Gastrocnemius medialis (tissue), 4 donors: ENCODE measurements around the gene KPNA3. TPM values are rescaled to one million over a fixed set of nuclear protein-coding genes. Genes with fewer than 3 reads are reported as not detected.

Source experiments
- ATAC-seq, 2 donors: fragments of 150-250 bp; one replicate each; pipeline ENCODE4 v1.9.1; 2016
- DNase-seq, 2 donors: peaks; one replicate each; pipeline ENCODE4 v3.0.0-alpha.2; 2019
- H3K27ac ChIP-seq, 4 donors: fragments of 200-600 bp; sonication (generic); 1 replicate in 1 of 4; 2 replicates in 3 of 4; pipeline ENCODE4 v1.5.1; 2016 to 2018; ENCODE audit warnings: mild to moderate bottlenecking in 2 of 4, moderate library complexity in 1 of 4
- H3K27me3 ChIP-seq, 3 donors: fragments of 200-600 bp; sonication (generic) in 2 of 3; 1 replicate in 1 of 3; 2 replicates in 2 of 3; pipeline versions ENCODE4 v1.5.1 to v1.6.0; 2016 to 2019; ENCODE audit warnings: mild to moderate bottlenecking in 1 of 3, moderate library complexity in 1 of 3
- H3K36me3 ChIP-seq, 2 donors: fragments of 200-600 bp; sonication (generic) in 1 of 2; one replicate each; pipeline ENCODE4 v1.5.1; 2017 to 2018
- H3K4me1 ChIP-seq, 2 donors: fragments of 200-600 bp; sonication (generic) in 1 of 2; one replicate each; pipeline ENCODE4 v1.5.1; 2016 to 2017; ENCODE audit warnings: mild to moderate bottlenecking in 2 of 2
- H3K4me3 ChIP-seq, 4 donors: fragments of 200-600 bp; sonication (generic) in 3 of 4; 1 replicate in 1 of 4; 2 replicates in 3 of 4; pipeline ENCODE4 v1.5.1; 2016 to 2019; ENCODE audit warnings: mild to moderate bottlenecking in 2 of 4
- H3K9me3 ChIP-seq, 3 donors: fragments of 200-600 bp; sonication (generic) in 2 of 3; 1 replicate in 1 of 3; 2 replicates in 2 of 3; pipeline ENCODE4 v1.5.1; 2016 to 2019
- CTCF ChIP-seq, 5 experiments: fragments of 450-650 bp in 3 of 5; fragments of 200-600 bp in 2 of 5; sonication (generic) in 2 of 5; IDR thresholded peaks in 4 of 5; conservative IDR thresholded peaks in 1 of 5; 1 replicate in 4 of 5; 2 replicates in 1 of 5; pipeline ENCODE4 v1.5.1; 2016 to 2019; ENCODE audit warnings: antibody characterized with exemption in 5 of 5, mild to moderate bottlenecking in 3 of 5, moderate library complexity in 3 of 5
- POLR2A ChIP-seq, 2 donors: fragments of 450-650 bp; IDR thresholded peaks; one replicate each; pipeline ENCODE4 v1.6.1; 2017; ENCODE audit warnings: antibody characterized with exemption in 2 of 2, mild to moderate bottlenecking in 2 of 2, moderate library complexity in 2 of 2
- in situ Hi-C, 4 donors: fragments of 200-750 bp; cut with MboI; loops; one replicate each; pipeline versions ENCODE4 v1.15.0 to v1.8.0; 2017; ENCODE audit warnings: low sequenced_read_pairs in 4 of 4
- intact Hi-C: fragments of 100-400 bp; cut with DNase I; formaldehyde crosslinking; loops from one replicate; pipeline ENCODE4 v1.15.1; 2023; ENCODE audit warnings: low total_unique reads
- total RNA-seq, 4 donors: library from RNA; depleted of rRNA; stranded (reverse); fragments of >200 nt; gene quantifications; one replicate each; pipeline versions ENCODE4 v1.1.0 to v1.2.3, GENCODE V29; 2016

KPNA3 gene
- total RNA-seq, 4 donors from 2014 or later: 73.3 to 154 (median 113) TPM

DNA sequence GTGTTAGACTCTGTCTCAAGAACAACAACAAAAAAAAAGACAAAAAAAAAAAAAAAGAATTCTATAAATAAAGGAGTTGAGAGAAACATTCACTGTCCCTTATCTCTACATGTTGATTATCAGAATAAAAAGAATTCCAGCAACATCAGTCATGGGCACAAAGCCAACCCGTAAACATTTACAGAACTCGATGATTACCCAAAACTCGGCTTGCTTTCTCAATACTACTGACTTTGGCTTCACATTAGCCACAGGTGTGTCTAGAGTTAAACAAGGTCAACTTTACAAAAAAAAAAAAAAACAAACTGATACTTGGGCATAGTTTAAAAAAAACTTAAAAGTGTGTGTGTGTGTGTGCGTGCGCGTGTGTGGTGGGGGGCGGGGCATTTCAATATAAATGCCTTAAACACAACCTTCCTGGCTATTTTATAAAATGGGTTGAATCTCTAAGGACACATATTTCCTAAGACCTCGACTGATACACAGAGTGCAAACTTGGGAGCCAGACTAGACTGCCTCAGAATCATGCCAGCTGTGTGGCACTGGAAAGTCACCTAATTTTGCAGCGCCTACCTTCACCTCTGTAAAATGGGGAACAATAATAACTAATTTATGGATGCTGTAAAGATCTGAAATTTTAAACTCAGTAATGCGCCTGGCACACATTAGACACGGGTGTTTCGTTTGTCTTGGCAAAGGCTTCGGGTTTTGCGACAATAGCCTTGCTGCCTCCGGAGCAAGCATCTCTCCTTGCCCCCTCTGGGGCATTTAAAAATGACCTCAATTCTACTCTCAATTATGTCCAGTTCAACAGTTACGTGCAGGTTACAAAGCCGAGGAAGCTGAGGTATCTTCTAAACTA, 102.1 kb downstream of the KPNA3 start:
- Histone ChIP-seq H3K27me3 (no peaks in the 10 kb centered on the region), H3K27ac (peak overlapping the region; percentile 76 to 89 (median 84)), H3K4me3 (peak overlapping the region; percentile 63 to 81 (median 72)), H3K9me3 (no peaks in the 10 kb centered on the region), H3K4me1 (peaks cover 13 to 15% of the 10 kb centered on the region in 2 donors), H3K36me3 (peaks cover 0 to 10% of the 10 kb centered on the region in 2 donors)
- peak; percentile 17 to 25 for ATAC-seq
- TF ChIP-seq CTCF (IDR thresholded peaks at IDR 0.05 in 4 of 5, conservative IDR thresholded peaks at IDR 0.05 in 1 of 5): no peak
- TF ChIP-seq POLR2A (IDR thresholded peaks at IDR 0.05): no peak
- in situ Hi-C loops: loop anchor here in 2 of 4 donors (10.0 kb wide), 2 partner anchors 94 to 104 kb away; partner anchors contain the start of gene KPNA3 (in 1 of the 2)
- DNase-seq: no peak
- intact Hi-C loops: loop anchor here (2.0 to 5.0 kb wide), 2 partner anchors 38 to 42 kb away; no protein-coding TSS in a partner anchor

- in situ Hi-C loops: no loop called here
These were observed 109.0 kb downstream of the KPNA3 start for GRCh38 chr13:49683489-49683888.

GRCh38 chr13:49681842-49682435, 110.5 kb downstream of the KPNA3 start:
- Histone ChIP-seq H3K4me1 (no peaks in the 10 kb centered on the region), H3K27ac (no peak overlapping the region), H3K36me3 (no peaks in the 10 kb centered on the region), H3K27me3 (no peaks in the 10 kb centered on the region), H3K9me3 (no peaks in the 10 kb centered on the region), H3K4me3 (no peak overlapping the region)
- TF ChIP-seq CTCF (IDR thresholded peaks at IDR 0.05 in 4 of 5, conservative IDR thresholded peaks at IDR 0.05 in 1 of 5) (no peak), POLR2A (IDR thresholded peaks at IDR 0.05) (no peak)
- ATAC-seq (no peak), DNase-seq (no peak)
- intact Hi-C loops: no loop called here
- in situ Hi-C loops: no loop called here

More at GRCh38 chr13:49683489-49683888, 109.0 kb downstream of the KPNA3 start:
- H3K36me3 ChIP-seq: peaks cover 0 to 10% of the 10 kb centered on the region in 2 donors
- no peak overlapping the region for H3K27ac ChIP-seq
- no peaks in the 10 kb centered on the region for H3K4me1 ChIP-seq
- H3K9me3 ChIP-seq: no peaks in the 10 kb centered on the region
- H3K27me3 ChIP-seq: no peaks in the 10 kb centered on the region
- DNase-seq (no peak), ATAC-seq (no peak)
- intact Hi-C loops: no loop called here
- TF ChIP-seq CTCF (IDR thresholded peaks at IDR 0.05 in 4 of 5, conservative IDR thresholded peaks at IDR 0.05 in 1 of 5) (no peak), POLR2A (IDR thresholded peaks at IDR 0.05) (no peak)
- no peak overlapping the region for H3K4me3 ChIP-seq

GRCh38 chr13:49679246-49679645, 113.2 kb downstream of the KPNA3 start:
- Histone ChIP-seq H3K4me1 (no peaks in the 10 kb centered on the region), H3K36me3 (no peaks in the 10 kb centered on the region), H3K4me3 (no peak overlapping the region), H3K9me3 (no peaks in the 10 kb centered on the region), H3K27ac (no peak overlapping the region), H3K27me3 (no peaks in the 10 kb centered on the region)
- no peak for TF ChIP-seq POLR2A (IDR thresholded peaks at IDR 0.05)
- TF ChIP-seq CTCF (IDR thresholded peaks at IDR 0.05 in 4 of 5, conservative IDR thresholded peaks at IDR 0.05 in 1 of 5): no peak
- in situ Hi-C loops: loop anchor here in 1 of 4 donors (10.0 kb wide), 1 partner anchor 166 kb away; no protein-coding TSS in a partner anchor
- ATAC-seq: no peak
- DNase-seq: no peak
- intact Hi-C loops: no loop called here
